Measurements from ENCODE around the gene RTF2.
"Not testable (repeated sequence)": the region's sequence is repeated elsewhere in the genome, so short reads cannot be mapped to it uniquely, and the experiment has no call there.

The RTF2 gene

DNA sequence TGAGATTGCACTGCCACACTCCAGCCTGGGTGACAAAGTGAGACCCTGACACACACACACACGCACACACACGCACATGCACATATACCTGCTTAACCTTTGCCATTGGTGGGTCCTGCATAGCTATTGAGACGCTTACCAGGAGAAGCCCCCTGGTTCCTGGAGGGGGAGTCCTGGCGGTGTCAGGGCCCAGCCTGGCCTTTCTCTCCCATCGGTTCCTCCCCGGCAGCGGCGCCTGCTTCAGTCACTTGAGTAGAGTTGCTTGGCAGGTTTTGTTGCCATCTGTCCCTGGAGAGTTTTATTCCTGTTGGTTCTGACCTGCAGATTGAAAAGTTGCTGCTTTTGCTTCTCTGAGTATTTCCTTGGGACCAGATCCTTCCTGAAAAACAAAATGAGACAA is 35.5 kb downstream of the RTF2 start:
- no peak for DNase-seq

DNA sequence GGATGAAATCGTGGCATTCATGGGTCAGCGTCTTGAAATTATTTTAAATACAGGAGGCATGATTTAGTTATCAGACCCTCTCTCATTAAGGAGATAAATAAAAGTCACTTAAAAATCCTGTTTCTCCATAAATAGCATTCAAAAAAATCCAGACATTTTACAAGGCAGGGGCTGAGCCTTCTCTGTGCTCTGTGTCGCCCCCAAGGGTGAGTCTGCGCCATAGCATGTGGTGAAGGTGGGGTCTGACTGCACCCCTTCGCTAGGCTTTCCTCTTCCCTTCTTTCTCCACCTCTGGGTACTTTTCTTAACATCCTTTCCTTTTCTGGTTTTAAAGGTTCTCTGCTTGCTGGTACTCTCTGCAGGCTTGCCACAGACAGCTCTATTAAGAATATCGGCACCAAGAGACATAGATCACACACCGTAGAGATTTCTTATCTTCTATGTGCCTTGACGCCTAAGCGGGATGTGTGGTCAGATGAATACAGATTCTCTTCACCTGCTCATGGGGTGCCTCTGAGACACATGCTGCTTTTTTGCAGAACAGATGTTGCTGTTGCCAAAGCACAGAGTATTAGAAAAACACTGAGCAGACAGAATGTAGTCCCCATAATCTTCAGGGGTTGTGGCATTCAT is 36.1 kb downstream of the RTF2 start:
- DNase-seq: no peak

- no peak for DNase-seq
Measured at GRCh38 chr20:56506103-56506502, 37.7 kb downstream of the RTF2 start.

- DNase-seq: no peak
Measured at GRCh38 chr20:56511926-56512325, 43.5 kb downstream of the RTF2 start.

DNA sequence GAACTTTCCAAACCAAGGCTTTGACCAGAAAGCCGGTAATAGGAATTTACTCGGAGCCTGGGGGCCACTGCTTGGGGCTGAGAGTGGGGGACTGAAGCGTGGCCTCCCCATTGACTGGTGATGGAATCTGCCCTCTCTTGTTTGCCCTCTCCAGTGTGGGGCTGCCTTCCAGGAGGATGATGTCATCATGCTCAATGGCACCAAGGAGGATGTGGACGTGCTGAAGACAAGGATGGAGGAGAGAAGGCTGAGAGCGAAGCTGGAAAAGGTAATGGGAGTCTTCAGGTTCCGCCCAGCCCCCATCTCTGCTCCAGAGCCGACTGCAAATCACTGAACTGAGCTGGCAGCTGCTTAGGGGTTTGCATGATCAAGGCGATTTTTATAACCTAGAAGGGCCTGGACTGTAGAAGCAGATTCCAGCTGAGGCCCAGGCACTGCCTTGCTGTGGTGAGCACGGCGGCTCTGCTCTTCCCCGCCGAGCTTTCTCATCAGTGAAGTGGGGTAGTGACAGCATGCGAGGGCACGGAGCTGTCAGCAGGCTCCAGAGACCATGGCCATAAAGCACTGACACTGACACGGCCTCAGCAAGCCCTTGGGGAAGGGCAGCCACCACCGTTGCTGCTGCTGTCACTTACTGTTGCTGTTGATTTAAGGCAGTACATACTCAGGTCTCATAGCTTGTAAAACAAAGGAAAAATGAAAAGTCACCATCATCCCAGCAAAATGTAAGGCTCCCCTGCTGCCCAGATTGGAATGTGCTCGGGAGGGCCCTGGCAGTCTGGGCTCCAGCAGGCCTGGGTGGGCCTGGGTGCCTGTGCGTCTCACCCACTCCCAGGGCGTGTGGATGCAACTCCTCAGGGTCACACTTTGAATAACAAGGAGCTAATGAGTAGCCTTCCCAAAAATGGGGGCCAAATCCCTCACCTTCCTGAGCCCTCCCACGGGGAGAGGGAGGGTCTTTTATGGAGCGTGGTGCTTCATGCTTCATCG is 45.0 kb downstream of the RTF2 start:
- peak; percentile 3 for DNase-seq

DNA sequence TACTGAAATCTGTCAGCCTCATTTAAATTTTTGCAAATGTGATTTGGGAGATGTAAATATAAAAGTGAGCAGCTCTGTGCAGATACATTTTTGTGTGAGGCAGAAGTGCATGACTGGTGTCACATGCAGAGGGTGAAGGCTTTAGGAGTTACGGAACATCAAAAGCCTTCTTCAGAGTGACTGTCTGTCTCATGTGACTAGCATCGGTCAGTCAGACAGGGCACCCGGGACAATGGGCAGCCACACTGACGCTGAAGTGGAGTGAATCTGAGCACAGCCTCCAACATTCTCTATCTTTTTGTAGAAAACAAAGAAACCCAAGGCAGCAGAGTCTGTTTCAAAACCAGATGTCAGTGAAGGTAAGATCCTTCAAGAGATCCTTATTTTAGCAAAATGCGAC is 48.2 kb downstream of the RTF2 start:
- no peak for DNase-seq

GRCh38 chr20:56517211-56517610 is 48.8 kb downstream of the RTF2 start:
- DNase-seq: no peak

DNA sequence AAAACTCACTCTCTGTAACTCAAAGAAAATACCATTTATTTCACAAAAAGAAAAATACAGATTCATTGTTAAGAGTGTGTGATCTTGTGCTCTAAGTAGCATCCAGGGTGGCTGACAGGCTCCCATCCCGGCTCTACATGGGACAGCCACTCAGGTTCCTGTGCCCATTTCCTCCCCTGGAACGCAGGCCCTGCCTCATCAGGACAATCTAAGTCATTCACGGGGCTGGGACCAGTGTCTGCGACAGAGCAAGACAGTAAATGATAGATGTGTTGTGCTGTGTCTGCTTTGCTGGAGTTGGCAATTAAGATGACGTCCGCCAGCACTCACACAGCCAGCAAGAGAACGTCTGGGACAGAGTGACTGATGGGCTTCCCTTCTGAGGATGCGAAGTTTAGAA is 49.2 kb downstream of the RTF2 start:
- no peak for DNase-seq

- no peak for DNase-seq
Measured at GRCh38 chr20:56518126-56518525, 49.7 kb downstream of the RTF2 start.

DNA sequence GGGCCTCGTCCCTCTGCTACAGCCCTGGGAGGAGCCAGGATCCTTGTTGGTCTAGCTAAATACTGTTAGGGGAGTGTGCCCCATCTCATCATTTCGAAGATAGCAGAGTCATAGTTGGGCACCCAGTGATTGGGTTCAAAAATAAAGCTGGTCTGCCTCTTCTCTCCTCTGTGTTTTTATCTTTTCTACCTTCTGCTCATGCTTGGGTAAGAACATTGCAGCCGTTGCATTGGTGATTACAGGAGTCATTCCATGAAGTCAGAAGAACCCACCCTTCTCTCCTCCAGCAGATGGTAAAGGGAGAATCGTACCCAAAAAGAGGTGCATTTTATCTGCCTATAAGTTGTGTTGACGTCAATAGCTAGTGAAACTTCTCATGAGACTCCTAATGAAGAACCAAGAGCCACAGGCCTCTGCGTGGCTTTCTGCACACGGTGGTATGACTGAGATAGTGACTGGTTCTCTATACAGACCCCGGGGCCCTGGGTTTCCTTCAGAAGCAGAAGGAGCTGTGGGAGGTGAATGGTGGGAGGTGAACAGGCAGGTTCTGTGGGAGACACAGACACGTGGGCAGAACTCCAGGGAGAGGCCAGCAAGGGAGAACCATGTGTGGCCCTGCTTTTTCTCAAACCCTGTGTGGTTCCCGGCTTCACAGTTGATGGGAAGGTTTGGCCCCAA is 50.4 kb downstream of the RTF2 start:
- DNase-seq: no peak

DNA sequence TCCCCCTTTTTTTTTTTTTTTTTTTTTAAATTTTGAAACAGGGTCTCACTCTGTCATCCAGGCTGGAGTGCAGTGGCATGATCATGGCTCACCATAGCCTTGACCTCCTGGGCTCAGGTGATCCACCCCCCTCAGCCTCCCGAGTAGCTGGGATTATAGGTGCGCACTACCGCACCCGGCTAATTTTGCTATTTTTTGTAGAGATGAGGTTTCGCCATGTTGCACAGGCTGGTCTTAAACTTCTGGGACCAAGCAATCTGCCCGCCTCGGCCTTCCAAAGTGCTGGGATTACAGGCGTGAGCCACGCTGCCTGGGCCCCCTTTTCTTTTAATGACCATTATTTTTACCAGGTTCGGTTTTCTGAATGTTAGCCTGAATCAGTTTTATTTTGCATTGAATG is 51.1 kb downstream of the RTF2 start:
- no peak for DNase-seq

- DNase-seq: no peak
Measured at GRCh38 chr20:56520180-56520579, 51.8 kb downstream of the RTF2 start.

DNA sequence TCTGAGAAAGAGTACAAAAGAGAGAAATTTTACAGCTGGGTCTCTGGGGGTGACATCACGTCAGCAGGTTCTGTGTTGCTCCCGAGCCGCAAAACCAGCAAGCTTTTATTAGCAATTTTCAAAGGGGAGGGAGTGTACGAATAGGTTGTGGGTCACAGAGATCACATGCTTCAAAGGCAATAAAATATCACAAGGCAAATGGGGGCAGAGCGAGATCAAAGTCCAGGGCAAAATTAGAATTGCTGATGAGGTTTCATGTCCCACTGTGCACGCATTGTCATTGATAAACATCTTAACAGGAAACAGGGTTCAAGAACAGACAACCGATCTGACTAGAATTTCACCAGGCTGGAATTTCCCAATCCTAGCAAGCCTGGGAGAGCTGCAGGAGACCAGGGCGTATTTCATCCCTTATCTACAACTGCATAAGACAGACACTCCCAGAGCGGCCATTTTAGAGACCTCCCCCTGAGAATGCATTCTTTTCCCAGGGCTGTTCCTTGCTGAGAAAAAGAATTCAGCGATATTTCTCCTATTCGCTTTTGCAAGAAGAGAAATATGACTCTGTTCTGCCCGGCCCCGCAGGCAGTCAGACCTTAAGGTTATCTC is 52.4 kb downstream of the RTF2 start:
- not testable (repeated sequence) for DNase-seq

DNA sequence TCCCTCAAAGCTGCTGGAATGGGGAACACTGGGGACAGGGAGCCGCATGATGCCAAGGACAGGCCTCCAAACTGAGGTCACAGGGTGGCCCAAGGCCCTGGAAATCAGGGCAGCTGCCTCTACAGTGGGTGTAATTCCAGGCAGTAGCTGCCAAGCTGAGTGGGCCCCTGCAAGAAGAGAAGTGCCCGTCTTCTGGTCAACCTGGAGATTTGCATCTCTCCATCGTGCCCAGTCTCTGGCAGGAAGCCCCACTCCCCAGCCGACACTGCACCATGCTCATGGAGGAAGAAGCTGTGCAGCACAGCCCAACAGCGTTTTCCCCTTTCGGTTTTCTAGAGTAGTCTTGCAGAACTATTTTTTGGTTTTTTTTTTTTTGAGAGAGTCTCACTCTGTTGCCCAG is 53.9 kb downstream of the RTF2 start:
- no peak for DNase-seq

DNA sequence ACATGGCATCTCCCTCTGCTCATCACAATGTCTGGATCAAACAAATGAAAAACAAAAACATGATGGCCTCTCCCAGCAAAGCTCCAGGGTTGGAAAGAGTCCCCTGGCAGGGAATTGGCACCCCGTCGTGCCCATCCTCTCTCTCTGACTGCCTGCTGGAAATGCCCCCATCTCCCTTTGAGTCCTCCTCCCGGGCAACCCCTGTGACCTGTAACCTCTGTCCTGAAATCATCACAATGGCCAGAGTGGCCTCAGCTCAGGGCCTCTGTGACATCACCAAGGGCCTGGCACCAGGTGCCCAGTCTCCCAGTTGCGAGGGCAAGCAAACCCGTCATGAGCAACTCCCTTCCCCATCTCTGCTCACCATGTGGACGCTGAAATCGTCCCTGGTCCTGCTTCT is 56.0 kb downstream of the RTF2 start, which contains the start of gene FAM209A:
Gene FAM209A, plus strand, starts transcription at position 301 of the 400 bp plus-strand sequence. Its CDS starts 65 bp downstream, at position 366.
- not testable (repeated sequence) for DNase-seq

DNA sequence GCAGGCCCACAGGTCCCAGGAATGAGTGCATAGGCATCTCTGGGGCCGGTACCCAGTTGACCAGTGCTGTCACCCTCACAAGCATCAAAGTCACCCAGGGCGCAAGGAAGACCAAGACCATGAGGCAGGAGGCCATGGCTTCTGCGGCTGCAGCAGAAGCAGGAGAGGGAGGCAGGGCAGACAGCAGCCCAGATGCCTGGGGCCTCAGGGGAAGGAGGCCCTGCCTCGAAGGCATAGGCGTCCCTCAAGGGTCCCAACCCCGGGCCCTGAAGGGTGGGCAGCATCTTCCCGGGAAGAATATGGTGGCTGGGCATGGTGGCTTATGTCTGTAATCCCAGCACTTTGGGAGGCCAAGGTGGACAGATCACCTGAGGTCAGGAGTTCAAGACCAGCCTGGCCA is 59.1 kb downstream of the RTF2 start:
- DNase-seq: no peak

DNA sequence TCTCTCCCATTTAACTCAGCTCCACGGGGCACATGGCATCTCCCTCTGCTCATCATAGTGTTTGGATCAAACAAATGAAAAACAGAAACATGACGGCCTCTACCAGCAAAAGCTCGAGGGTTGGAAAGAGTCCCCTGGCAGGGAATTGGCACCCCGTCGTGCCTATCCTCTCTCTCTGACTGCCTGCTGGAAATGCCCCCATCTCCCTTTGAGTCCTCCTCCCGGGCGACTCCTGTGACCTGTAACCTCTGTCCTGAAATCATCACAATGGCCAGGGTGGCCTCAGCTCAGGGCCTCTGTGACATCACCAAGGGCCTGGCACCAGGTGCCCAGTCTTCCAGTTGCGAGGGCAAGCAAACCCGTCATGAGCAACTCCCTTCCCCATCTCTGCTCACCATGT is 64.5 kb downstream of the RTF2 start, which contains the start of gene FAM209B:
Gene FAM209B, plus strand, starts transcription at position 301 of the 400 bp plus-strand sequence. Its CDS starts 96 bp downstream, at position 397.
- DNase-seq: not testable (repeated sequence)

DNA sequence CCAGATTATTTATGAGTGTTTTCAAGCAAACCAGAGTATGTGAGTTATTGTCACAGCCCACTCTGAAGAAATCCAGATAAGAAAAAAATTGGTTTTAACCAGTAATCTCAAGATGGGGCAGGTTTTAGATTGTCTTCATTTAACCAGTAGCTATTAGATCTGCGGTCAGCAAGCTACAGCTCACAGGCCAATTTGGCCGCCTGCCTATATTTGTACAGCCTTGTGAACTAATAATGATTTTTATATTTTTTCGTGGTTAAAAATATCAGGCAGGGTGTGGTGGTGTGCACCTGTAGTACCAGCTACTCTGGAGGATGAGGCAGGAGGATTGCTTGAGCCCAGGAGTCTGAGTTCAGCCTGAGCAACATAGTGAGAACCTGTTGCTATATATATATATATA is 69.6 kb downstream of the RTF2 start:
- DNase-seq: no peak

GRCh38 chr20:56540415-56540814 is 72.0 kb downstream of the RTF2 start:
- DNase-seq: peak; percentile 15

DNA sequence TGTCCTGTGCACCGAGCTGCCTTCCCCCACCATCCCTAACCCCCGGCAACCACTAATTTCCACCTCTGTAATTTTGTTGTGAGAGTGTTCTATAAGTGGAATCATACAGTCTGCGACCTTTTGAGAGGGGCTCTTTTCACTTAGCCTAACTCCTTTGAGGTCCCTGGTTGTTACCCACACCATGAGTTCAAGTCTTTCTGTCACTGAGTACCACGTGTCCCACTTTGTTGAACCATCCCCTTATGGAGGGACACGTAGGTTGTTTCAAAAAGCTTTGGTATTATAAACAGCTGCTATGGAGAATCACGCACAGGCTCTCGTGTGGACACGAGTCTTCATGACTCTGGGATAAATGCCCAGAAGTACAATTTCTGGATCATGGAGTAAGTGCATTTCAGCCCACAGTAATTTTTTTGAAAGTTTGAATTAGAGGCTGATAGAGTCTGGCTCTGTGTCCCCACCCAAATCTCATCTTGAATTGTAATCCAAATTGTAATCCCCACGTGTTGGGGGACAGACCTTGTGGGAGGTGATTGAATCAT is 74.1 kb downstream of the RTF2 start:
- no peak for DNase-seq

DNA sequence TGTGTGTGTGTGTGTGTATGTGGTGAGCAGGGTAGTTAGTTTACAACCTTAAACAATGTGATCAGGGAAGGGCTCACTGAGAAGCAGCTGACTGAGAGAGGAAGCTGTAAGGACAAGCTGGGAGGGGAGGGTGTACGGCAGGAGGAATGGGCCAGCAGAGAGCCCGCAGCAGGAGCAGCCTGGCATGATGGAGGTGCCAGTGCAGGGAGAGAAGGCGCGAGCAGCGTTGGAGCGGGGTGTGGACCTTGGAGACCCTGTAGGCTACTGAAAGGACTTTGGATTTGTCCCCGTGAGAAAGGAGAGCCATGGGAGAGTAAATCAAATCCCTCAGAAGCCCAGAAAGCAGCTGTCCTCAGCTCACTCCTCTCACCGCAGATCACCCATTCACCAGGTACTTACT is 83.1 kb downstream of the RTF2 start:
- no peak for DNase-seq

- no peak for DNase-seq
Measured at GRCh38 chr20:56552911-56553629, 84.6 kb downstream of the RTF2 start.
